ENCODE measurements around the gene SRMS. TPM values are rescaled to one million over a fixed set of nuclear protein-coding genes. Genes with fewer than 3 reads are reported as not detected.
"Not testable (repeated sequence)": the region's sequence is repeated elsewhere in the genome, so short reads cannot be mapped to it uniquely, and the experiment has no call there.

SRMS gene
- total RNA-seq, 1 donor from 2014 or later, result not detected

GRCh38 chr20:63520934-63521601 is 26.5 kb downstream of the SRMS start:
- peak; percentile 88 for DNase-seq

- DNase-seq, result peak; percentile 95
Observed at GRCh38 chr20:63520504-63520933, 27.0 kb downstream of the SRMS start, which contains the start of gene PPDPF. PPDPF (plus strand) TSS chr20:63520765; CDS start chr20:63521309, 544 bp downstream.

GRCh38 chr20:63519668-63520503 is 27.7 kb downstream of the SRMS start:
- DNase-seq, result peak; percentile 80

GRCh38 chr20:63518946-63519667 is 28.4 kb downstream of the SRMS start:
- no peak for DNase-seq

- no peak for DNase-seq
Observed at GRCh38 chr20:63518351-63518861, 29.1 kb downstream of the SRMS start.

- DNase-seq, result no peak
Observed at GRCh38 chr20:63517376-63518309, 29.9 kb downstream of the SRMS start.

GRCh38 chr20:63514520-63514919 is 33.0 kb downstream of the SRMS start:
- DNase-seq, result not testable (repeated sequence)

- no peak for DNase-seq
Observed at GRCh38 chr20:63513207-63513606, 34.3 kb downstream of the SRMS start.

GRCh38 chr20:63509088-63509564 is 38.4 kb downstream of the SRMS start:
- DNase-seq, result no peak

GRCh38 chr20:63508072-63508768 is 39.3 kb downstream of the SRMS start:
- no peak for DNase-seq

GRCh38 chr20:63507083-63507743 is 40.3 kb downstream of the SRMS start:
- no peak for DNase-seq

- no peak for DNase-seq
Observed at GRCh38 chr20:63505723-63506122, 41.8 kb downstream of the SRMS start.

- DNase-seq, result no peak
Observed at GRCh38 chr20:63505281-63505680, 42.3 kb downstream of the SRMS start.

GRCh38 chr20:63504642-63505041 is 42.9 kb downstream of the SRMS start:
- DNase-seq, result no peak

- no peak for DNase-seq
Observed at GRCh38 chr20:63503524-63503923, 44.0 kb downstream of the SRMS start.

- no peak for DNase-seq
Observed at GRCh38 chr20:63502671-63503172, 44.8 kb downstream of the SRMS start.

- DNase-seq, result peak; percentile 88
Observed at GRCh38 chr20:63501818-63502670, 45.5 kb downstream of the SRMS start.

- DNase-seq, result peak; percentile 56
Observed at GRCh38 chr20:63500902-63501817, 46.4 kb downstream of the SRMS start.
